ENCODE data around the gene NUP85.

The NUP85 gene

DNA sequence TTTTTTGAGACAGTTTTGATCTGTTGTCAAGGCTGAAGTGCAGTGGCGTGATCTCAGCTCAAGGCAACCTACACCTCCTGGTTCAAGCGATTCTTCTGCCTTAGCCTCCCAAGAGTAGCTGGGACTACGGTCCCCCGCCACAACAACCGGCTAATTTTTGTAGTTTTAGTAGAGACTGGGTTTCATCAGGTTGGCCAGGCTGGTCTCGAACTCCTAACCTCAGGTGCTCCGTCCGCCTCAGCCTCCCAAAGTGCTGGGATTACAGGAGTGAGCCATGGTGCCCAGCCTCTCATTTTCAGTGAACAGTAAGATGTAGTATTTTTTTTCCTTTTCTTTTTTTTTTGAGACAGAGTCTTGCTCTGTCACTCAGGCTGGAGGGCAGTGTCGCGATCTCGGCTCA is 30.5 kb upstream of the NUP85 start:
- H3K27ac ChIP-seq: no peak overlapping the region
- no peak for DNase-seq (ENCODE audit: low spot score)
- no peak overlapping the region for H3K4me3 ChIP-seq
- TF ChIP-seq, protein P1, sequence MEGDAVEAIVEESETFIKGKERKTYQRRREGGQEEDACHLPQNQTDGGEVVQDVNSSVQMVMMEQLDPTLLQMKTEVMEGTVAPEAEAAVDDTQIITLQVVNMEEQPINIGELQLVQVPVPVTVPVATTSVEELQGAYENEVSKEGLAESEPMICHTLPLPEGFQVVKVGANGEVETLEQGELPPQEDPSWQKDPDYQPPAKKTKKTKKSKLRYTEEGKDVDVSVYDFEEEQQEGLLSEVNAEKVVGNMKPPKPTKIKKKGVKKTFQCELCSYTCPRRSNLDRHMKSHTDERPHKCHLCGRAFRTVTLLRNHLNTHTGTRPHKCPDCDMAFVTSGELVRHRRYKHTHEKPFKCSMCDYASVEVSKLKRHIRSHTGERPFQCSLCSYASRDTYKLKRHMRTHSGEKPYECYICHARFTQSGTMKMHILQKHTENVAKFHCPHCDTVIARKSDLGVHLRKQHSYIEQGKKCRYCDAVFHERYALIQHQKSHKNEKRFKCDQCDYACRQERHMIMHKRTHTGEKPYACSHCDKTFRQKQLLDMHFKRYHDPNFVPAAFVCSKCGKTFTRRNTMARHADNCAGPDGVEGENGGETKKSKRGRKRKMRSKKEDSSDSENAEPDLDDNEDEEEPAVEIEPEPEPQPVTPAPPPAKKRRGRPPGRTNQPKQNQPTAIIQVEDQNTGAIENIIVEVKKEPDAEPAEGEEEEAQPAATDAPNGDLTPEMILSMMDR (IDR thresholded peaks at IDR 0.05): no peak

DNA sequence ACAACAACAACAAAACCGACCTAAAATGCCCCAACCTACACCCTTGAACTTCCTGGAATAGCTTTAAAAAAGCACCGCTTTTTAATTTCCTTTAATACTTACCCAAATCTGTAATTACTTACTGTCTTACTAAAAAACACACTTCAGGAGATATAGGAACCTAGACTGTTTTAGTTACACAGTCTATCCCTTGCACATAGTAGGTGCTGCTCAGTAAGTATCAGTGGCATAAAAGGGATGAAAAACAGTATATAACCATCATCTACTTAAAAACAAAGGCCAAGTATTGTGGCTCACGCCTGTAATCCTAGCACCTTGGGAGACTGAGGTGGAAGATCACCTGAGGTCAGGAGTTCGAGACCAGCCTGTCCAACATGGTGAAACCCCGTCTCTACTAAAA is 28.9 kb upstream of the NUP85 start:
- DNase-seq (ENCODE audit: low spot score): no peak
- H3K27ac ChIP-seq: no peak overlapping the region
- TF ChIP-seq, protein P1 (IDR thresholded peaks at IDR 0.05): no peak
- H3K4me3 ChIP-seq: no peak overlapping the region

DNA sequence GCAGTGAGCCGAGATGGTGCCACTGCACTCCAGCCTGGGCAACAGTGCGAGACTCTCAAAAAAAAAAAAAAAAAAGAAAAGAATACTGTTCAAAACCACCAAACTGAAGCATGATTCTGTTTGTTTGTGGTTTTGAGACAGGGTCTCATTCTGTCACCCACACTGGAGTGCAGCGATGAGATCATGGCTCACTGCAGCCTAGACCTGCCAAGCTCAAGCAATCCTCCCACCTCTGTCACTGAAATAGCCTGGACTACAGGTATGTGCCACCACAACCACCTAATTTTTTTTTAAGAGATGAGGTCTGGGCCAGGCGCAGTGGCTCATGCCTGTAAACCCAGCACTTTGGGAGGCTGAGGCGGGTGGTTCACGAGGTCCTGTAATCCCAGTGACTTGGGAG is 27.0 kb upstream of the NUP85 start:
- H3K4me3 ChIP-seq: no peak overlapping the region
- H3K27ac ChIP-seq: no peak overlapping the region
- DNase-seq (ENCODE audit: low spot score): no peak
- TF ChIP-seq, protein P1 (IDR thresholded peaks at IDR 0.05): no peak

- peak overlapping the region; percentile 95 for H3K4me3 ChIP-seq
- TF ChIP-seq, protein P1 (IDR thresholded peaks at IDR 0.05): no peak
- no peak for DNase-seq (ENCODE audit: low spot score)
- H3K27ac ChIP-seq: no peak overlapping the region
These were observed 24.4 kb upstream of the NUP85 start for GRCh38 chr17:75181110-75181509.

DNA sequence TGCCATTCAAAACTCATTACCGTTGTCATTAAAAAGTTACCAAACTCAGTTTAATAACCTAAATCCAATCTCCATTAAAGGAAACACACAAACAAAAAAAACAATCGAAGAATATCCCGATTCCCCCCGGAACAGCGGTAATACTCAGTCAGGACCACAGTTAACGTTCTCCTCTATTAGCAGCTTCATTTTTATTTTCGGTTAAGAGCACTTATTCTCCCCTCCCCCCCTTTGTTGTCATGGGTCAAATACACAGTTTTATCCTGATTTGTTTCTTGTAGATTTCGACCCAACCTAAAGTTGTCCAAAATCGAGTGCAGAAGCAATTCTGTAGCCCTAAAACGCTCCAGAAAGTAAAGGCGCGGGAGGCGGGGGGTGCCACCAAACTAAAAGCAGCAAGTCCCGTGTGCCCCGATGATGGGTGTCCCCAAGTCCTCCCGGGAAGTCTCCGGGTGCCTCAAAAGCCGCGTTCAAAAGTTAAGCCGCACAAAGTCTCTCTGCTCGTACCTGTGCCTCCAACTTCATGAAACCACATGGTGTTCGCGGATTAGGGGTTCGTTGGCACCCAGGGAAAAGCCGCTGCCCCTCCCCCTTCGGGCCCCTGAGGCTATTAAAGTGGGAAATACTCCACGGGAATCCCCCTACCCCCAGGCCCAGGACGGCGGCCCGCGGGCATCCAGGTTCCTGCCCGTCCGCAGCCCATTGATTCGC is 23.7 kb upstream of the NUP85 start:
- peak; percentile 73 for DNase-seq (ENCODE audit: low spot score)
- H3K27ac ChIP-seq: peak overlapping the region; percentile 99 to 100
- TF ChIP-seq, protein P1 (IDR thresholded peaks at IDR 0.05): no peak
- peak overlapping the region; percentile 95 for H3K4me3 ChIP-seq

GRCh38 chr17:75182319-75182568 is 23.2 kb upstream of the NUP85 start:
- peak; percentile 79 for DNase-seq (ENCODE audit: low spot score)
- H3K27ac ChIP-seq: peak overlapping the region; percentile 99 to 100
- TF ChIP-seq, protein P1 (IDR thresholded peaks at IDR 0.05): no peak
- peak overlapping the region; percentile 95 for H3K4me3 ChIP-seq

DNA sequence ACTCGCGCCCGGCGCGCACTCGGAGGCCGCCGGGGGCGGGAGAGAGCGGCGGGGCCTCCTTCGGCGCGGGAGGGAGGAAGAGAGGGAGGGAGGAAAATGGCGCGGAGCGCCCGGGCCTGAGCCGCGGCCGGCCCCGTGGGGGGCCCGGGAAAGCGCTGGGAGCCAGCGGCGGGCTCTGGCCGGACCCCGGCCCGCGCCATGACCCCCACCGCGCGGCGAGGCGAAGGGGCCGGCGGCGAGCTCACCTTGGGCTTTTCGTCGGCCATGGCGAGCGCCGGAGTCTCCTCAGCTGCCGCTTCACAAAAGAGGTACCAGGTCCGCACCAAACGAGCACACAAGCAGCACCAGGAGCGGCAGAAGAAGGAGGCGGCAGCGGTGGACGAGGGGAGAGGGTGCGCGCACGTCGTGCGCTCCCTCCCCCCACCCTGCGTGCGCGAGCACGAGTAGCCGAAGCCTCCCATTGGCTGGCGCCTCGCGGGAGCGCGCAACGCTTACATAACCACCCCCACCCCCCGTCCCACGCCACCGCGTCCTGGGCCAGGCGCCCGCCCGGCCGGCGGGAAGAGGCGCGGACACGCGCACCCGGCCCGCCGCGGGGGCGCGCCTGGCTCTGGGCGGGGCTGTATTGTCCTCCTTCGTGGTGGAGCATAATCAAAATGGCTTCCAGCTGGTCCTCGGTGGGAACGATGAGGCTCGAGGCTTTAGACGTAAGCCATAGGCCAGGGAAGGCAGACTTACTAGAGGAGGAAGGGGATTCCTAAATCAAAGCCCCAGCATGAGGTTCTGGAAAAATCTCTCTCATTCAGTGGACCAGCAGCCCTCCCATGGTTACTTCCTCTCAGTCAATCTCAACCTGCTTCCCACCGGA is 22.7 kb upstream of the NUP85 start, which contains the start of gene SUMO2:
Gene SUMO2 (minus strand): TSS at position 391 of the 868 bp plus-strand sequence. CDS start 125 bp downstream, at position 266.
- peak within 1 kb of the TSS; percentile 95 for H3K4me3 ChIP-seq
- peak; percentile 96 for DNase-seq (ENCODE audit: low spot score)
- TF ChIP-seq, protein P1 (IDR thresholded peaks at IDR 0.05): no peak
- peak within 1 kb of the TSS; percentile 99 to 100 for H3K27ac ChIP-seq

All from coronary artery (tissue), 2 donors.